B cell (primary cell): ENCODE results near the gene ITPKB. TPM values are rescaled to one million over a fixed set of nuclear protein-coding genes. Genes with fewer than 3 reads are reported as not detected.
A peak's percentile ranks its signal among the peaks of the same experiment; 100 is the strongest.

Source experiments
- ATAC-seq: fragments of 200-7000 bp; cut with Tn5 transposase; one replicate; pipeline ENCODE4 v1.10.0; 2021; ENCODE audit warnings: low read depth, mild to moderate bottlenecking, moderate number of reproducible peaks, moderate library complexity
- CTCF ChIA-PET: fragments of 350-600 bp; sonication (Branson Sonifier 250); formaldehyde crosslinking; loops from one replicate; lab custom pipeline; 2021; ENCODE audit warnings: antibody characterized with exemption, inconsistent platforms; lab: Charles Lee
- POLR2A ChIA-PET: fragments of 350-600 bp; sonication (Branson Sonifier 250); formaldehyde crosslinking; loops from one replicate; lab custom pipeline; 2021; ENCODE audit warnings: antibody characterized with exemption; lab: Charles Lee
- DNase-seq: peaks from one replicate; pipeline ENCODE4 v3.0.0; 2013
- H2AFZ ChIP-seq: 2 replicates; pipeline ENCODE4 v1.6.1; 2012; ENCODE audit warnings: mild to moderate bottlenecking, low read depth, low read length; ENCODE audit not compliant: insufficient read depth, poor library complexity, severe bottlenecking
- H3K27ac ChIP-seq, 2 donors: 1 replicate in 1 of 2; 2 replicates in 1 of 2; pipeline ENCODE4 v1.5.1; 2012 to 2013; ENCODE audit warnings: low read length in 2 of 2, mild to moderate bottlenecking in 2 of 2, moderate library complexity in 1 of 2
- H3K27me3 ChIP-seq, 4 experiments: fragments of 200-600 bp in 1 of 4; sonication (generic) in 1 of 4; replicated peaks in 1 of 4; 1 replicate in 2 of 4; 2 replicates in 2 of 4; pipeline versions ENCODE4 v1.6.1 to v1.7.0; 2013 to 2016; ENCODE audit warnings: low read length in 3 of 4, mild to moderate bottlenecking in 2 of 4, mixed read lengths in 1 of 4, moderate library complexity in 1 of 4; ENCODE audit not compliant: insufficient read depth in 4 of 4, control insufficient read depth in 3 of 4; ENCODE audit errors: control extremely low read depth in 1 of 4
- H3K36me3 ChIP-seq, 2 experiments: replicated peaks in 1 of 2; 1 replicate in 1 of 2; 2 replicates in 1 of 2; pipeline versions ENCODE4 v1.6.1 to v1.7.1; 2013; ENCODE audit warnings: low read length in 1 of 2; ENCODE audit not compliant: insufficient read depth in 2 of 2, control insufficient read depth in 1 of 2; ENCODE audit errors: control extremely low read depth in 1 of 2, extremely low read depth in 1 of 2
- H3K4me1 ChIP-seq, 2 donors: fragments of 200-600 bp in 1 of 2; sonication (generic) in 1 of 2; 1 replicate in 1 of 2; 2 replicates in 1 of 2; pipeline versions ENCODE4 v1.5.1 to v1.6.1; 2013 to 2017; ENCODE audit warnings: low read length in 2 of 2; ENCODE audit not compliant: control insufficient read depth in 2 of 2, insufficient read depth in 2 of 2
- H3K4me2 ChIP-seq: replicated peaks from 2 replicates; pipeline ENCODE3; 2012; ENCODE audit warnings: mild to moderate bottlenecking, low read depth, low read length; ENCODE audit not compliant: poor library complexity, severe bottlenecking
- H3K4me3 ChIP-seq, 5 experiments: fragments of 200-600 bp in 1 of 5; sonication (generic) in 1 of 5; 1 replicate in 3 of 5; 2 replicates in 2 of 5; pipeline versions ENCODE4 v1.5.1 to v1.7.0; 2011 to 2016; ENCODE audit warnings: low read length in 4 of 5, mild to moderate bottlenecking in 4 of 5, low read depth in 2 of 5, control low read depth in 1 of 5, moderate library complexity in 1 of 5; ENCODE audit not compliant: insufficient read depth in 1 of 5; ENCODE audit errors: control extremely low read depth in 1 of 5, extremely low read depth in 1 of 5
- H3K79me2 ChIP-seq: fragments of 200-600 bp; sonication (generic); one replicate; pipeline ENCODE4 v1.6.0; 2016; ENCODE audit warnings: low read length; ENCODE audit not compliant: control insufficient read depth, insufficient read depth
- H3K9ac ChIP-seq: fragments of 200-600 bp; sonication (generic); 2 replicates; pipeline ENCODE4 v1.6.1; 2017; ENCODE audit warnings: mild to moderate bottlenecking, low read length, moderate library complexity
- H3K9me3 ChIP-seq, 3 donors: one replicate each; pipeline versions ENCODE4 v1.6.1 to v1.7.1; 2013; ENCODE audit warnings: low read length in 2 of 3; ENCODE audit not compliant: control insufficient read depth in 2 of 3, insufficient read depth in 1 of 3; ENCODE audit errors: control extremely low read depth in 1 of 3
- H4K20me1 ChIP-seq: 2 replicates; pipeline ENCODE4 v1.6.0; 2012; ENCODE audit warnings: mild to moderate bottlenecking, low read length; ENCODE audit not compliant: insufficient read depth, control insufficient read depth, poor library complexity, severe bottlenecking
- H3K27ac Mint-ChIP-seq: one replicate; pipeline ENCODE4 v1.8.0; 2021; ENCODE audit warnings: mixed read lengths
- H3K27me3 Mint-ChIP-seq: one replicate; pipeline ENCODE4 v1.8.0; 2021; ENCODE audit warnings: mixed read lengths
- H3K4me1 Mint-ChIP-seq: one replicate; pipeline ENCODE4 v1.8.0; 2021; ENCODE audit warnings: mixed read lengths
- H3K4me3 Mint-ChIP-seq: one replicate; pipeline ENCODE4 v1.8.0; 2021; ENCODE audit warnings: mixed read lengths
- H3K9me3 Mint-ChIP-seq: one replicate; pipeline ENCODE4 v1.8.0; 2022; ENCODE audit warnings: mixed read lengths; ENCODE audit not compliant: insufficient read depth
- CTCF ChIP-seq: fragments of 200-600 bp; IDR thresholded peaks from one replicate; pipeline ENCODE4 v1.8.0; 2022; ENCODE audit warnings: antibody characterized with exemption, mild to moderate bottlenecking
- EZH2 ChIP-seq: IDR thresholded peaks from 2 replicates; pipeline ENCODE4 v1.6.1; 2012; ENCODE audit warnings: borderline replicate concordance, low read depth, mild to moderate bottlenecking, moderate library complexity, low read length; ENCODE audit not compliant: insufficient read depth, poor library complexity, severe bottlenecking
- WGBS: methylation state at CpG from one replicate; pipeline ENCODE4 v1.1.5; 2013; ENCODE audit warnings: missing lambda C conversion rate; ENCODE audit not compliant: insufficient coverage; 5-methylcytosine and 5-hydroxymethylcytosine counted together
- intact Hi-C: fragments of 100-400 bp; cut with micrococcal nuclease; formaldehyde crosslinking; loops from one replicate; pipeline ENCODE4 v1.10.0; 2022
- polyA plus RNA-seq: library from polyadenylated mRNA; depleted of rRNA; stranded (reverse); fragments of >200 nt; gene quantifications from 2 replicates; pipeline ENCODE4 v1.2.3, GENCODE V29; 2012
- total RNA-seq, 2 donors: library from RNA; stranded (reverse); fragments of 120-200 nt in 1 of 2; gene quantifications; 1 replicate in 1 of 2; 2 replicates in 1 of 2; pipeline versions ENCODE4 v1.2.3 to v1.2.4, GENCODE V29; 2013 to 2022

Gene ITPKB
- total and polyA plus RNA-seq, 2 donors (not counting 1 experiment from before 2014, with no cell fraction given), result 21.8 to 93.5 TPM

GRCh38 chr1:226779561-226779960, 40.5 kb upstream of the ITPKB start:
- Histone ChIP-seq H4K20me1 (no peaks in the 10 kb centered on the region), H2AFZ (no peak overlapping the region), H3K9ac (no peak overlapping the region), H3K27ac (peak overlapping the region in 1 of 2 donors; percentile 32), H3K79me2 (no peaks in the 10 kb centered on the region), H3K9me3 (peaks cover 0 to 2% (median 0%) of the 10 kb centered on the region in 3 donors), H3K4me3 (peak overlapping the region in 1 of 5 experiments; percentile 23), H3K4me1 (no peaks in the 10 kb centered on the region), H3K36me3 (no peaks in the 10 kb centered on the region), H3K27me3 (no peaks in the 10 kb centered on the region), H3K4me2 (no peak overlapping the region)
- no peaks in the 10 kb centered on the region for H3K9me3 Mint-ChIP-seq
- CTCF ChIA-PET, result no interaction called here
- POLR2A ChIA-PET, result no interaction called here
- no peak overlapping the region for H3K27ac Mint-ChIP-seq
- no peak for ATAC-seq
- WGBS, result 67% methylated on average over 9 of the region's 10 CpGs
- no peak for DNase-seq
- no peak overlapping the region for H3K4me3 Mint-ChIP-seq
- H3K27me3 Mint-ChIP-seq, result no peaks in the 10 kb centered on the region
- no peaks in the 10 kb centered on the region for H3K4me1 Mint-ChIP-seq
- intact Hi-C loops, result no loop called here
- no peak for TF ChIP-seq EZH2
- TF ChIP-seq CTCF, result no peak

- no peaks in the 10 kb centered on the region for H3K36me3 ChIP-seq
- no peak overlapping the region for H3K9ac ChIP-seq
- H3K79me2 ChIP-seq, result no peaks in the 10 kb centered on the region
- TF ChIP-seq EZH2 (no peak), CTCF (no peak)
- no peak overlapping the region for H3K4me2 ChIP-seq
- H4K20me1 ChIP-seq, result no peaks in the 10 kb centered on the region
- ChIA-PET POLR2A (no interaction called here), CTCF (no interaction called here)
- no peak overlapping the region for H3K4me3 Mint-ChIP-seq
- no peaks in the 10 kb centered on the region for H3K9me3 Mint-ChIP-seq
- no peak overlapping the region for H3K4me3 ChIP-seq
- DNase-seq (no peak), ATAC-seq (no peak)
- H3K4me1 ChIP-seq, result no peaks in the 10 kb centered on the region
- WGBS, result 95% methylated on average over 5 of the region's 5 CpGs
- H3K27ac Mint-ChIP-seq, result no peak overlapping the region
- no peak overlapping the region for H2AFZ ChIP-seq
- no peak overlapping the region for H3K27ac ChIP-seq
- peaks cover 0 to 2% (median 0%) of the 10 kb centered on the region in 3 donors for H3K9me3 ChIP-seq
- H3K27me3 Mint-ChIP-seq, result no peaks in the 10 kb centered on the region
- no peaks in the 10 kb centered on the region for H3K4me1 Mint-ChIP-seq
- intact Hi-C loops, result no loop called here
- H3K27me3 ChIP-seq, result no peaks in the 10 kb centered on the region
Measured at GRCh38 chr1:226778657-226779058, 39.6 kb upstream of the ITPKB start.
